AG04449 (cell line): Measurements from ENCODE around the gene TARS3.

Source experiments
- CTCF ChIA-PET: fragments of 350-600 bp; formaldehyde crosslinking; extraction: SDS; loops from one replicate; lab custom pipeline; 2021; ENCODE audit warnings: antibody characterized with exemption; lab: Yijun Ruan, JAX
- POLR2A ChIA-PET: fragments of 400-600, 350-600 bp; formaldehyde crosslinking; extraction: SDS; loops from one replicate; lab custom pipeline; 2020; ENCODE audit warnings: antibody characterized with exemption, inconsistent platforms; lab: Yijun Ruan, JAX
- DNase-seq: peaks from one replicate; pipeline ENCODE4 v3.0.0-alpha.2; 2010; ENCODE audit warnings: low read depth, low spot score
- H3K4me3 ChIP-seq: 2 replicates; pipeline ENCODE4 v1.5.1; 2011; ENCODE audit warnings: low read depth, mild to moderate bottlenecking, control low read depth, low read length
- TF ChIP-seq, protein P1 (sequence below): IDR thresholded peaks from one replicate; pipeline ENCODE4 v1.5.1; 2011; ENCODE audit warnings: mild to moderate bottlenecking, moderate library complexity, low read length, control low read depth, inconsistent platforms; ENCODE audit not compliant: insufficient read depth; ENCODE audit errors: missing control alignments

Gene TARS3

DNA sequence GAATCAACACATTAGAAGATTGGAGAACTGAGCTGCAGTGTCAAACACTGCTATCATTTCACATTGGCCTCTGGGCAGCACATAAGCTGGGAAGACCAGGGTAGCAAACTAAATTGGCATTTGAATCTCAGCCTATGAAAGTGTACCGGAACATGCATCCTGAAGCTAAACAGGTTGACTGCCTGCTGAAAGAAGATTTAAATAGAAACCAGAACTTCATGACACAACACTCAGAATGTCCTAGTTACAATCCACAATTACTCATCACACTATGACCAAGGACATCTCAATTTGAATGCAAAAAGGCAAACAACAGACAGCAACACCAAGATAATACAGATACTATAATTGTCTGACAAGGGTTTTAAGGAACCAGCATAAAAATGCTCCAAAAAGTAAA lies 98.3 kb downstream of the TARS3 start:
- ChIA-PET CTCF (interaction anchor here (6.4 kb wide), 1 partner anchor 15 kb away, joined by 49 read pairs; no protein-coding TSS in a partner anchor), POLR2A (no interaction called here)
- no peak overlapping the region for H3K4me3 ChIP-seq
- TF ChIP-seq, protein P1, sequence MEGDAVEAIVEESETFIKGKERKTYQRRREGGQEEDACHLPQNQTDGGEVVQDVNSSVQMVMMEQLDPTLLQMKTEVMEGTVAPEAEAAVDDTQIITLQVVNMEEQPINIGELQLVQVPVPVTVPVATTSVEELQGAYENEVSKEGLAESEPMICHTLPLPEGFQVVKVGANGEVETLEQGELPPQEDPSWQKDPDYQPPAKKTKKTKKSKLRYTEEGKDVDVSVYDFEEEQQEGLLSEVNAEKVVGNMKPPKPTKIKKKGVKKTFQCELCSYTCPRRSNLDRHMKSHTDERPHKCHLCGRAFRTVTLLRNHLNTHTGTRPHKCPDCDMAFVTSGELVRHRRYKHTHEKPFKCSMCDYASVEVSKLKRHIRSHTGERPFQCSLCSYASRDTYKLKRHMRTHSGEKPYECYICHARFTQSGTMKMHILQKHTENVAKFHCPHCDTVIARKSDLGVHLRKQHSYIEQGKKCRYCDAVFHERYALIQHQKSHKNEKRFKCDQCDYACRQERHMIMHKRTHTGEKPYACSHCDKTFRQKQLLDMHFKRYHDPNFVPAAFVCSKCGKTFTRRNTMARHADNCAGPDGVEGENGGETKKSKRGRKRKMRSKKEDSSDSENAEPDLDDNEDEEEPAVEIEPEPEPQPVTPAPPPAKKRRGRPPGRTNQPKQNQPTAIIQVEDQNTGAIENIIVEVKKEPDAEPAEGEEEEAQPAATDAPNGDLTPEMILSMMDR = no peak
- no peak for DNase-seq

DNA sequence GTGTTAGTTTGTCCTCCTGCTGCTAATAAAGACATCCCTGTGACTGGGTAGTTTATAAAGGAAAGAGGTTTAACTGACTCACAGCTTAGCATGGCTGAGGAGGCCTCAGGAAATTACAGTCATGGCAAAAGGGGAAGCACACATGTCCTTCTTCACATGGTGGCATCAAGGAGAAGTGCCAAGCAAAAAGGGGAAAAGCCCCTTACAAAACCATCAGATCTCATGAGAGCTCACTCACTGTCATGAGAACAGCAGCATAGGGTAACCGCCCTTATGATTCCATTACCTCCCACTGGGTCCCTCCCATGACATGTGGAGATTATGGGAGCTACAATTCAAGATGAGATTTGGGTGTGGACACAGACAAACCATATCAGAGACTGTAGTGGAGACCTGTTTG lies 99.1 kb downstream of the TARS3 start:
- no peak for DNase-seq
- ChIA-PET CTCF (interaction anchor here (1.0 to 6.4 kb wide), 3 partner anchors 11 to 337 kb away, joined by 3 to 49 read pairs (median 3); no protein-coding TSS in a partner anchor), POLR2A (no interaction called here)

DNA sequence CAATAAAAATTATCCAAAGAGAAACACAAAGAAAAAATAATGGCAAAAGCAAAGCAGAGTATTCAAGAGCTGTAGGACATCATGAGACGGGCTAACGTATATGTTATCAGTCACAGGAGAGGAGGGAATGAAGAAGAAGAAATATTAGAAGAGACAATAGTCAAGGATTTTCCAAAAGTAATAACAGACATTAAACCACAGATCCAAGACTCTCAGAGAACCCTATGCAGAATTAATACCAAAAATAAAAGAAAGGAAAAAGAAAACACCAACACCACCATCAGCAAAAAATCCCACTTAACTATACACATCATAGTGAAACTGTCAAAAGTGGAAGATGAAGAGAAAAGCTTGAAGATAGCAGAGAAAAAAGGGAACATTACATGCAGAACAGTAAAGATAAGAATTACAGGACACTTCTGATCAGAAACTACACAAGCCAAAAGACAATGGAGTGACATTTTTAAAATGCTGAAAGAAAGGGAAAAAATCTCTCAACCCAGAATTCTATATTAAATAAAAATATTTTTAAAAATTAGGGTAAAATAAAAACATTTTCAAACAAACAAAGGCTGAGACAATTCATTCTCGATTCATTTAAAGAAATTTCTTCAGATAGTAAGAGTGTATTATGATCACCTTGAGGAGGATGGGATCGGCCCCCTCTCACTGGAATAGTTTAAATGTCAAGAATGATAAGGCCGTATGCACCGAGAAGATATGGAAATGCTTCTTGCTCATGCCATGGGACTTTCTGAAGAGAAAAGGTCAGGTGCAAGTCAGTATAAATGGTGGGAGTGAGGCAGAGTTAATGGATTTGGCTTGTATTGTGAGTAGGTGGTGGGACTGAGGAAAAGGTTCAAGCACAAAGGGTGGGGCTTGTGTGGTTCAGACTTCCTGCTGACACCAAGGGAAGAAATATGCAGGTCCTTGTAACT lies 100.6 kb downstream of the TARS3 start:
- no peak overlapping the region for H3K4me3 ChIP-seq
- CTCF ChIA-PET = interaction anchor here (6.4 kb wide), 1 partner anchor 17 kb away, joined by 49 read pairs; no protein-coding TSS in a partner anchor
- POLR2A ChIA-PET = no interaction called here
- TF ChIP-seq, protein P1 = no peak
- no peak for DNase-seq

More for the DNA sequence above, 99.1 kb downstream of the TARS3 start:
- TF ChIP-seq, protein P1 = no peak
- H3K4me3 ChIP-seq = no peak overlapping the region

DNA sequence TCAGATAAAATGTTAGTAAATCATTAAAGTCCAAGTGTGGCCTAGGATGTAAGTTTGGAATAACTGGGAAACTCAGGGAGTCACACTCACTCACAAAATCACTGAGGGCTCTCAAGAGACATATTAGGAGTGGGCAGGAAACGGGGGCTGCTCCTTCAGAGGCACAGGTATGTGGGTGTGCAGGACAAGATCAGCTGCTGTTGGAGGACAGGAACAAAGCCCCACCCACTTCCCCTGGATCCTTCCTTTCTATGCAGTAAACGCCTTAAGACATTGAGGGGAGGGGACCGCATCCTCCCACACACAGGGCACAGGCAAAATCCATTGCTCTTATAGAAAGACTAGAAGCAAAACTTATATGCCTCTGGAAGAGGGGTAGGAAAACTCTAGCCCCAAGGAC lies 102.3 kb downstream of the TARS3 start:
- CTCF ChIA-PET = interaction anchor here (0.7 to 6.4 kb wide), 3 partner anchors 14 to 334 kb away, joined by 3 to 49 read pairs (median 3); no protein-coding TSS in a partner anchor

DNA sequence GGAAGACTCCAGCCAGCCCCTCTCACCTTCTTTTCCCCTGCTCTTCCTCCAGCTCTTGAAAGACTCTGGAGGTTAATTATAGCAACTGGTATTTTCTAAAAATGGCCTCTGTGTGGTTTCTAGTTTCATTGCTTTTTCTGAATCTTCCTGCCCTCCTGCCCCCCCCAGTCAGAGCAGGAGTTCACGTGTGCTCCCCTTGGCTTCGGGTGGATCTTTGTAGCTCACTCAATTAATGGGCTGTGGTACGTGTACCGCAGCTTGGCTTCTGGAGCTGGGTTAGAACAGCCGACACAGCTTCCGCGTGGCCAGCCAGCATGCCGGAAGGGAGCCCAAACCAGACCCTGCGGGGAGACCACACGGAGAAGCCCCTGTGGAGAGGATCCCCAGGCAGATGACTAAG lies 103.6 kb downstream of the TARS3 start:
- H3K4me3 ChIP-seq = no peak overlapping the region
- TF ChIP-seq, protein P1 = no peak
- no peak for DNase-seq
- POLR2A ChIA-PET = no interaction called here
- CTCF ChIA-PET = interaction anchor here (6.4 kb wide), 1 partner anchor 20 kb away, joined by 49 read pairs; no protein-coding TSS in a partner anchor

More for the DNA sequence above, 102.3 kb downstream of the TARS3 start:
- POLR2A ChIA-PET = no interaction called here
- TF ChIP-seq, protein P1 = no peak
- H3K4me3 ChIP-seq = no peak overlapping the region
- DNase-seq = no peak

DNA sequence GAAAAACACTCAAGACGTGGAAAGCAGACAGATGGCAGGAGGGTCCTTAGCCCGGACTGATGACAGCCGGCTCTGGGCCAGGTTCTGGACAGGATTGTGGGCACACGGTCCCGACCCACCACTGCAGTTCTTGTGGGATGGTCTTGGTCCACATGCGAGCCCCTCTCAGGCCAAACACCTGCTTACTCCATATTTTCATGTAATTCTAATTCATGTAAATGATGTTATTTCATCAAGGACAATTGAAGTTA lies 104.7 kb downstream of the TARS3 start:
- TF ChIP-seq, protein P1 = no peak
- CTCF ChIA-PET = interaction anchor here (2.4 kb wide), 1 partner anchor 22 kb away, joined by 12 read pairs; no protein-coding TSS in a partner anchor
- no peak for DNase-seq
- POLR2A ChIA-PET = no interaction called here
- no peak overlapping the region for H3K4me3 ChIP-seq
